ENCODE measurements around the gene CSNK1E.

CSNK1E gene

DNA sequence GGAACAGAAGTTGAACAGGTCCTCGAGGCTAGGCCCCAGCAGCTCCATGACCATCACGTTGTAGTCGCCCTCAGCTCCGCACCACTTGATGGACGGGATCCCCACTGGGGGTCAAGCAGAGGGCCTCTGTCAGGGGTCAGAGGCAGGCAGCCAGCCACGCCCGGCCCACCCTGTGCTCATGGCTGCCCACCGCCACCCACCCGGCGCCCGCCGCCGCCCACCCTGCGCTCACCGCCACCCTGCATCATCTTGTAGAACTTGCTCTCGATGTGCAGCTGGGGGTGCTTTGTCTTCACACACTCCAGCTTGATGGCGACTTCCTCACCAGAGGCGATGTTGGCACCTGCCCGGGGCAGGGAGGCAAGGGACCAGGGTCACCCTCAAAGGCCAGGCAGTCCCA, 14.3 kb downstream of the CSNK1E start:
- no peak for DNase-seq (ENCODE audit: low read depth)
- TF ChIP-seq, protein P1, sequence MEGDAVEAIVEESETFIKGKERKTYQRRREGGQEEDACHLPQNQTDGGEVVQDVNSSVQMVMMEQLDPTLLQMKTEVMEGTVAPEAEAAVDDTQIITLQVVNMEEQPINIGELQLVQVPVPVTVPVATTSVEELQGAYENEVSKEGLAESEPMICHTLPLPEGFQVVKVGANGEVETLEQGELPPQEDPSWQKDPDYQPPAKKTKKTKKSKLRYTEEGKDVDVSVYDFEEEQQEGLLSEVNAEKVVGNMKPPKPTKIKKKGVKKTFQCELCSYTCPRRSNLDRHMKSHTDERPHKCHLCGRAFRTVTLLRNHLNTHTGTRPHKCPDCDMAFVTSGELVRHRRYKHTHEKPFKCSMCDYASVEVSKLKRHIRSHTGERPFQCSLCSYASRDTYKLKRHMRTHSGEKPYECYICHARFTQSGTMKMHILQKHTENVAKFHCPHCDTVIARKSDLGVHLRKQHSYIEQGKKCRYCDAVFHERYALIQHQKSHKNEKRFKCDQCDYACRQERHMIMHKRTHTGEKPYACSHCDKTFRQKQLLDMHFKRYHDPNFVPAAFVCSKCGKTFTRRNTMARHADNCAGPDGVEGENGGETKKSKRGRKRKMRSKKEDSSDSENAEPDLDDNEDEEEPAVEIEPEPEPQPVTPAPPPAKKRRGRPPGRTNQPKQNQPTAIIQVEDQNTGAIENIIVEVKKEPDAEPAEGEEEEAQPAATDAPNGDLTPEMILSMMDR (conservative IDR thresholded peaks at IDR 0.05; ENCODE audit: low read depth, low read length), result no peak
- H3K4me3 ChIP-seq (ENCODE audit: low read depth, low read length), result no peak overlapping the region

DNA sequence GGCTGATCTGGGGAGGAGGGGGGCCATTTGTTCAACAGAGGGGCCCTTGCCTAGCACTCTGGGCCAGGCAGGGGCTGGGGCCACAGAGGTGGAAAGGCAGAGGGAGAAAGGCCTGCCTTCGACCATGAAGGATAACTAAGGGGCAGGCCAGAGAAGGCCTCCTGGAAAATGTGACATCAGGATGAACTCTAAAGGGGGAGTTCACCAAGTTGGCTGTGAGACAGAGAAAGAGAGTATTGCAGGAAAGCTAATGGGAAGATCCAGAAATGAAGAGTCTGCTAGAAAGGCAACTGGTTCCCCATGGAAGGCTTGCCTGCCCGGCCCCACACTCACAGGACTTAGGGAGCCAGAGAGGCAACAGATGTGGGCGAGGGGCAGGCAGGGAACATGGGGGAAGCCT, 16.3 kb downstream of the CSNK1E start:
- no peak overlapping the region for H3K4me3 ChIP-seq (ENCODE audit: low read depth, low read length)
- no peak for DNase-seq (ENCODE audit: low read depth)
- TF ChIP-seq, protein P1 (conservative IDR thresholded peaks at IDR 0.05; ENCODE audit: low read depth, low read length), result no peak

DNA sequence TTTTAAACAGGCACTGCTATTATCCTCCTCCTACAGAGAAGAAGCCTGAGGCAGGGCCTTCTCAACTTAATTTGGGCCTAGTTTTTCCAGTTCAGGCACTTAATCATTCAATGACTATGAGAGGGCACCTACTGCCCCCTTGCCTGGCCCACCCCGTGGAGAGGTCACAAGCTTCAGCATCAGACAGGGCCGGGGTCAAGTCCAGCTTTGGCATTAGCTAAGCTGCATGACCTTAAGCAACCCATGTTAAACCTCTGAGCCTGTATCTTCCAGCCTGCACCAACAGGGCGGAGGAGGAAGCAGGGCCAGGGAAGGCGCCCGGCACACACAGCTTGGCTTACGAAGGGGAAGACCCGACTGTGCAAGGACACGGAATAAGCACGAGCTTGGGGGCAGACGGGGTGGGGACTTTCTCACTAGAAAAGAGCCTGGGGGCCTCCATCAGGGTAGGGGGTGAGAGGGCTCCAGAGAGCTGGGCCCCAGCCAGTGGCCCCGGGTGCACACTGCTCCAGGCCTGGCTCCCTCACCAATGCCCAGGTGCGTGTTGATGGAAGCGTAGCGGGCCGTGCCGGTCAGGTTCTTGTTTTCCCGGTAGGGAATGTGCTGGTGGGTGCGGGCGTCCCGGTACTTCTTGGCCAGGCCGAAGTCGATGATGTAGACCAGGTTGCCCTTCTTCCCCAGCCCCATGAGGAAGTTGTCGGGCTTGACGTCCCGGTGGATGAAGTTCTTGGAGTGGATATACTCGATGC, 16.9 kb downstream of the CSNK1E start:
- H3K4me3 ChIP-seq (ENCODE audit: low read depth, low read length), result no peak overlapping the region
- TF ChIP-seq, protein P1 (conservative IDR thresholded peaks at IDR 0.05; ENCODE audit: low read depth, low read length), result no peak
- no peak for DNase-seq (ENCODE audit: low read depth)

DNA sequence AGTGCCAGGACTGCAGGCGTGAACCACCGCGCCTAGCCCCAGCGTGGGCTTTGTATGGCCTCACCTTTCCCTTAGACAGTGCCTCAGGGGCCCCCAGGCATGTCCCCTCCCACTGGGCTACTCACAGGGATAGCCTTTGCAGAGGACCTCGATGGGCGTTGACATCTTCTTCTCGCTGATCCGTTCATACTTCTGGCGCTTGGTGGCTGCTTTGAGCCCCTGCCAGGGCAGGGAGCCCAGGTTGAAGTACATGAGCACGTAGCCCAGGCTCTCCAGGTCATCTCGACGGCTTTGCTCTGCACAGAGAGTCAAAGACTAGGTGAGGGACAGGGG, 17.5 kb downstream of the CSNK1E start:
- H3K4me3 ChIP-seq (ENCODE audit: low read depth, low read length), result no peak overlapping the region
- TF ChIP-seq, protein P1 (conservative IDR thresholded peaks at IDR 0.05; ENCODE audit: low read depth, low read length), result no peak
- DNase-seq (ENCODE audit: low read depth), result no peak

DNA sequence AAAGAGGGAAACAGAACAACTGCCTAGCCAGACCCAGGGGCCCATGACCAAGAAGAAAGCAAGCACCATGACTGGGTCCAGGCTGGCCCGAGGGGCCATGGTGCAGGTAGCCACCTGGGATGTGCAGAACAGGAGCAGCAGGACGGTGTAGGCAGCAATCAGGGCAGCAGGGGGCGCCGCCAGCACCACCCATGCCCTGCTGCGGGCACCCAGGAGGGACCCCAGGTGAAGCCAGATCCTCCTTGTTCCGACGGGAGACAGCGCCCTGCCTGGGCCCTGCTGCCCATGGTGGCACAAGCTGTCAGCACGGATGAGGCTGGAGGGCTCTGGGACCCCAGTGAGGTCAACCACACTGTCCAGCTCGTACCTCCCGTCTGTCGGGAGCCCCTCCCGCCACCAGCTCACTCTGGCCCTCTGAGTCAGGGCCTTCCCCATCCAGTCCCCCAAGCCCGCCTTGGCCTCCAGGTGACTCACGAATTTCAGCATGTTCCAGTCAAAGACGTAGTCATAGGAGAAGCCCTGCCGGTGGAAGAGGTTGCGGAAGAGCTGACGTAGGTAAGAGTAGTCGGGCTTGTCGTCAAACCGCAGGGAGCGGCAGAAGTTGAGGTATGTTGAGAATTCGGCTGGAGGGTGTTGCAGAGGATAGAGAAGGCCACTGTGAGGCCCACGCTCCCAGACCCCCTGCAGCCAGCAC, 18.8 kb downstream of the CSNK1E start:
- TF ChIP-seq, protein P1 (conservative IDR thresholded peaks at IDR 0.05; ENCODE audit: low read depth, low read length), result peak; percentile 62
- no peak overlapping the region for H3K4me3 ChIP-seq (ENCODE audit: low read depth, low read length)
- DNase-seq (ENCODE audit: low read depth), result peak; percentile 100

DNA sequence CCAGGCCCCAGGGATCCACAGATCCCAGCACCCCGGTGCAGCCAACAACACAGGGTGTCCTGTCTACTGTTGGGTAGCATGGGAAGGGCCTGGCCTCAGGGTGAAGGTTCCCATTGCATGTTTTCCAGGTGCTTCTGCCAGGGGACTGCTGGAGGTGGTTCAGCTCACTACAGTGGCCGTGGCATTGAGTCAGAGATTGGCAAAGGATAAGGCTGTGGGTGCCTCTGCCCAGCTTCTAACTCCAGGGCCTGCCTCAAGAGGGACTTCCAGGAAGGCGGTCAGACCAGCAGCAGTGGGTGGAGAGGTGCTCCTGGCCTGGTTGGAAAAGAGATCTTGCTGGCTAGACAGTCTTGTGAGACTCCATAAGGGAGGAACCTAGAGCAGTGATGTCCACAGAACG, 20.9 kb downstream of the CSNK1E start:
- TF ChIP-seq, protein P1 (conservative IDR thresholded peaks at IDR 0.05; ENCODE audit: low read depth, low read length), result no peak
- no peak overlapping the region for H3K4me3 ChIP-seq (ENCODE audit: low read depth, low read length)
- DNase-seq (ENCODE audit: low read depth), result no peak

DNA sequence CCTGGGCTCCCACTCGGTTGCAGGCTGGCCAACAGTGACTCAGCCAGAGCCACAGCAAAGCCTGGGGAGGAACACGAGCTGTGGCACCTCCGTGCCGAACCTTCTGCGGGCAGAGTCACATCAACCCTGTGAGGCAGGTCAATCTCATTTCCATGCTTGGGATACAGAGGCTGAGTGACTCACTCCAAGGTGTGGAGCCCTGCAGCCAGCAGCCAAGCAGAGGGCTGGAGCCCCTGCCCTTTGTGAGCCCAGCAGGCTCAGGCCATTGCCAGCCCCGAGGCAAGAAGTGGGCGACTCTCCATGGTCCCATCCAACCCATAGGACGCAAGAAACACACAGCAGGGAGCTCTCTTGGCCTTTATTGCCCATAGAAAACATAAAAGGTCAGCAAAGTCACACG, 21.4 kb downstream of the CSNK1E start:
- no peak overlapping the region for H3K4me3 ChIP-seq (ENCODE audit: low read depth, low read length)
- TF ChIP-seq, protein P1 (conservative IDR thresholded peaks at IDR 0.05; ENCODE audit: low read depth, low read length), result no peak
- DNase-seq (ENCODE audit: low read depth), result no peak
